CD4-positive, alpha-beta T cell treated with Interleukin-4 for 4 hours (primary cell): ENCODE results near the gene TMEM238.

Experiments
- DNase-seq: peaks from one replicate; pipeline ENCODE4 v3.0.0-alpha.2; 2020

The TMEM238 gene

DNA sequence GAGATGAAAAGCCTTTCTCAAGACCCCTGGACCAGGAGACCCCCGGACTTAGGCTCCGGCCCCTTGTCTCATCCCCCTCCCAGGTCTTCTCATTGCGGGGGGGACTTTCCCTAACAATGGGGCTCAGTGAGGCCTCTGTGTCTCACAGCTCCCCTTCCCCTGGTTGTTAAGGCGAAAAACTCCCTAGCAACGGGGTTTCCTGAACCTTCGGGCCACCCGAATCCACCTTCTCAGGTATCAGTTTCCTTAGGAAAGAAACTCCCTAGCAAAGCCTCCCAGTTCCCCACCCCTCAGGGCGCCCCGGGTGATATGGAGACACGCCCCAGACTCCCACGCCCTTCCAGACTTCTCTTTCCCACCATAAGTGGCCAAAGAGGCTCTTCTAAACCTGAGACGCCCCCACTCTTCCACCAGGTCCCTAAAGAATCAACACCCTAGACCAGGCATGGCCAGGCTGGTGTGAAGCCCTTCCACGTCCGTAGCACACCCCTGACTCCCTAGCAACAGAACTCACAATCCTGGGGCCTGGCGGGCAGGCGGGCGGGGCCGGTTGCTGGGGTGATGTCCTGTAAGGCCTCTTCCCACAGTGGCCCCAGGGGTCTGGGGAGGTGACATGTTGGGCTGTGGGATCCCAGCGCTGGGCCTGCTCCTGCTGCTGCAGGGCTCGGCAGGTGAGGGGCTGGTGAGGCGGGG lies 7.7 kb downstream of the TMEM238 start, which contains the start of gene TMEM190:
TSS of gene TMEM190 (plus strand) at position 586 of the 693 bp plus-strand sequence. CDS start at position 614, 28 bp downstream.
- DNase-seq = no peak

DNA sequence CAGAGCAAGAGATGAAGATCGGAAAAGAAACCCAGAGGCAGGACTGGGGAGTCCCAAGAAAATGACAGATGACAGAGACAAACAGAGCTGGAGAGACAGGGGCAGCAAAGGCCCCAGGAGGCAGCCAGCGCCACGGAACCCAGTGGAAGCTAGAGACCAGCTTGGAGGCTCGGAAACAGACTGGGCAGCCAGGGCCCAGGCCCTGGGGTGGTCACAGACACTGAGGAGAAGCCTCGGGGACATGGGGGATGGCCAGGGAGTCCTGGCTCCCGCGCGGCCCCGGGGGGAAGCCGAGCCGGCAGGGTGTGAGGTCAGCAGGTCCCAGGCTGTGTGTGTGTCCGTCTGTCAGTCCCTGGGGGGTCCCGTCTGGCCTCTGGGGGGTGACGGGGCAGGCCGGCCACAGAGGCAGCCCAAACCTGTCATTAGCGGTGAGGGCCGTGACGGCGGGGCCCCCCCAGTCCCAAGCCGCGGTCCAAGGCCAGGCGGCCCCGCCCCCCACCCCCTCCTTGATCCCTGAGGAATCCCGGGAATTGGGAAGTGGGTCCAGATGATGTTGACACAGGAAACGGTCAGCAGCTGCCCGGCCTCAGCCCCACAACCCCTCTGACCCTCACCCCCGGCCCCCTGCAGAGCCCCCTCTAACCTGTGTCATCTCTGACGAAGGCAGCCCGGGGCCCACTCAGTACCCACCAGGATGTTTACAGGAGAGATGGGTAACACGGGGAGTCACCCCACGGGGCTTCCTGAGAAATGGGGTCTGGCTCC lies 9.9 kb downstream of the TMEM238 start:
- no peak for DNase-seq

DNA sequence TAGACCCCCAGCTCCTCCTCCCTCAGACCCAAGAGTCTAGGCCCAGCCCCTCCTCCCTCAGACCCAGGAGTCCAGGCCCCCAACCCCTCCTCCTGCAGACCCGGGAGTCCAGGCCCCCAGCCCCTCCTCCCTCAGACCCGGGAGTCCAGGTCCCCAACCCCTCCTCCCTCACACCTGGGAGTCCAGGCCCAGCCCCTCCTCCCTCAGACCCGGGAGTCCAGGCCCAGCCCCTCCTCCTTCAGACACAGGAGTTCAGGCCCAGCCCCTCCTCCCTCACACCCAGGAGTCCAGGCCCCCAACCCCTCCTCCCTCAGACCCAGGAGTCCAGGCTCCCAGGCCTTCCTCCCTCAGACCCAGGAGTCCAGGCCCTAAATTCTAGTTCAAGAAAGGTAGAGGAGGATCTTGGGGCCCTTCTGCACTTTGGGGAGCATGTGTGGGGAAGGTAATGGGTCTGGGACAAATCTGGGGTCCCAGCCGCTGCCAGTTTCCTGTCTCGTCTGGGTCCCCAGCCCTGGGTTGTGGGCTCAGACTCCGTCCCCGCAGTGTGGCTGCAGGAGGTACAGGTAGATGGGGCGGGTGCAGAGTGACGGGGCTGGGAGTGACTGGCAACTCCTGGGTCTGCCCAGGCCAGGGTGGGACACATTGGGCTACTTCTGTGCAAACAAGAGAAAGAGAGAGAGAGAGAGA lies 10.6 kb downstream of the TMEM238 start:
- DNase-seq = no peak

DNA sequence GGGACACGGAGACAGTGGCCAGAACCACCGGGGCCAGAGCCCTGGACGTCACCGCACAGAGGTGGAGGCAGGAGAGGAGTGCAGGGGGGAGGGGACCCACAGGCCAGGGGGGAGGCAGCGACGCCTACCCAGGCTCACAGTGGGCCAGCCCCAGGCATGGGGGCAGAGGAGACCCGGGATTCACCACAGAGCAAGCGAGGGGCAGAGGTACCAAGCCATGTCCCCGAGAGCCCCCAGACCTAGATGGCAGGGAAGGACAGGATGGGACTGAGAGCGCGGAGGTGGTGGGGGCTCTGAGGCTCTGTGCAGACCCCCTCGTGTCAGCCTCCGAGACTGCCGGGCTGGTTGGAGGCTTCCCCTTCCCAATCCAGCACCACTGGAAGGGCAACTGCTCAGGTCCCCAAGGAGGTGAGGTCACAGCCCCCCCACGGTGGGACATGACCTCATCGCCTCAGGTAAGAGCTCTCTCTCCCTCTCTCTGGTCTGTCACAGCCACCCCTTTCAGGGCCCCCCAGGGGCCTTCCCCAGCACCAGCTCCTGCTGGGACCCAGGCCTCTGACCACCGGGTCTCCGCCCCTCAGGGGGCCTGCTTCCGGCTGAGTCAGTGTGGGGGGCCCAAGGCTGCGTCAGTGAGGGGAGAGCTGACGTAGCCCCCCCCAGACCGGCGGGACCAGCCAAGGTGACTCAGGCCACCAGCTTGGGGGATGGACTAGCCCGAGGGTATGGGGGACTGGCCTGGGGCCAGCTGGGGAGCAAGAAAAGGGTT lies 11.6 kb downstream of the TMEM238 start:
- no peak for DNase-seq

DNA sequence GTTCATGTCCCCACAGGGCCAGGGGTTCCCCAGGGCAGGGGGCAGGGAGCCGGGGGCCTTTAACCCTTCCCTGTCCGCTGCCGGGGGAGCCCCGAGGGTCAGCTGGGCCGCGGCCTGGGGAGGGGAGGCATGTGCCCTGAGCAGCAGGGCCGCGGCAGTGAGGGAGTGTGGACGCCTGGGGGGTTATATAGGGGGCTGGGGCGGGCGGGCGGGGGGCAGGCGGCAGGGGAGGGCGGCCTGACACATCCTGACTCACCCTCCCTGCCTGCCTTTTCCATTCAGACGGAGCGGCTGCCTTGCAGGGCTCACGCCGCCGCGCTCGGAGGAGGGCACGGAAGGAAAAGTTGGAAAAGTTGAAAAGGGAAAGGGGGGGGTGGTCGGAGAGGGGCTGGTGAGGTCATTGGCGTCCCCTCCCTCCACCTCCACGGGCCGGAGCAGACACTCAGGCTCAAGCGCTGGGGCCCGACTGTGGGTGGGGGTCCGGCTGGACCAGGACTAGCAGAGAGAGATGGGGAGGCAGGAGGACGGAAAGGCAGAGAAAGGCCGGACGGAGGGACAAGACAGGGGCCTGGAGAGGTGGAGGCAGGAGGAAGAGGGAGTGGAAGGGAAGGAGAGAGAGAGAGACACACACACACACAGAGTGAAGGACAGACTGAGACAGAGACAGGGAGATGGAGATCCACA lies 13.6 kb downstream of the TMEM238 start, which contains the start of gene IL11:
TSS of gene IL11 (minus strand) at position 159 of the 684 bp plus-strand sequence. CDS start at position 6, 153 bp downstream.
- no peak for DNase-seq

DNA sequence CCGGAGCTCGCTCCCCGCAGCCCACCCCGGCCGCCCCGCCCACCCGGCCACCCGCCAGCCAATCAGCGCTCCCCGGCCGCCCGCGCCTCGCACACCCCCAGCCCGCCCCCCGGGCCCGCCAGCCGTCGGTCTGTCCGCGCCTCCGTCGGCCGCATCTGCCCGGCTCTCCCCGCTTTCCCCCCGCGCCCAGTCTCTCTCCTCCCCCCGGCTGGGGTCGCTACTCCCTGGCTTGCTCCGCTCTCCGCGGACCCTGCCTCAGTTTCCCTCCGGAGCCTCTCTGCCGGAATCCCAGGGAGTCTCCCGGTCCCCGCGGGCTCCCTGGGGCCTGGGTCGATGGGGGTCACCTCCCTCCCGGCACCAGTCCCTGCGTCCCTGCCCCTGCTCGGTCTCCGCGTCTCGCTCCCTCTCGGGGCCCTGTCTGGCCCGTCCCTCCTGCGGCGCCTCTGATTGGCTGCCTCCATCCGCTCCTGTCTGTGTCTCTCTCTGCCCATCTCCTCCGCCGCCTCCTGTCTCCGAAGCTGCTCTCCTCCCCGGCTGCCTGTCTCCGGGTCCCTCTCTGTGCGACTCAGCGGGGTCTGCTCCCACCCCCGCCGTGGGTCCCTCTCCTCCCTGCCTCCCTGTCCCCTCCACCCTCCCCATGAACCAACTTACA lies 14.3 kb downstream of the TMEM238 start:
- no peak for DNase-seq

DNA sequence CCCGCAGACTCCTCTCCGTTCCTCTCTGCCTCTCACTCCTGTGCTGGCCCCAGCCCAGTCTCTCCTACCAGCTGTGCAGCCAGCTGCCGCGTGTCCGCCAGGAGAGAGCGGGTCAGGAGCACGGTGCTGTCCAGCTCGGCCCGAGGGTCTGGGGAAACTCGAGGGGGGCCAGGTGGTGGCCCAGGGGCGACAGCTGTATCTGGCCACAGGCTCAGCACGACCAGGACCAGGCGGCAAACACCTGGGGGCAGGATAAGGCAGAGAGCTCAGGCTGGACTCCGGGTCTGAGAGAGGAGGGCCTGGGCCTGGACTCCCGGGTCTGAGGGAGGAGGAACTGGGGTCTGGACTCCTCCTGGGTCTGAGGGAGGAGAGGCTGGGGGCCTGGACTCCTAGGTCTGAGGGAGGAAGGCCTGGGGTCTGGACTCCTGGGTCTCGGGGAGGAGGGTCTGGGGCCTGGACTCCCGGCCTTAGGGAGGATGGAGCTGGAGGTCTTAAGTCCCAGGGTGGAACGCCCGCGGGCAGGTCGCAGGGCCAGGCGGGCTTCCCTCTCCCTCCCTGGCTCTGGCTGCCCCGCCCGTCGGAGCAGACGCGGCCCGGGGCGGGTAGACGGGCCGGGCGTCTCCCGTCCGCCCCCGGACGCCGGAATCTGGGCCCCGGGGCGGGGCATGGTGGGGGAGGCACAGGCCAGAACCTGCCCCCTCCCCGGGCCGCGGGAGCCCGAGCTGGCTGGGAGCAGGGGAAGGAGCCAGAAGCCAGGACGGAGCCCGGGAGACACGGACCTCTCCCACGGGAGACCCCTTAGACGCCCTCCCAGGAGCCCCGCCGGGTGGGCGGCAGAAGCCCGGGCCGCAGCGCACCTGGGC lies 15.2 kb downstream of the TMEM238 start:
- no peak for DNase-seq

DNA sequence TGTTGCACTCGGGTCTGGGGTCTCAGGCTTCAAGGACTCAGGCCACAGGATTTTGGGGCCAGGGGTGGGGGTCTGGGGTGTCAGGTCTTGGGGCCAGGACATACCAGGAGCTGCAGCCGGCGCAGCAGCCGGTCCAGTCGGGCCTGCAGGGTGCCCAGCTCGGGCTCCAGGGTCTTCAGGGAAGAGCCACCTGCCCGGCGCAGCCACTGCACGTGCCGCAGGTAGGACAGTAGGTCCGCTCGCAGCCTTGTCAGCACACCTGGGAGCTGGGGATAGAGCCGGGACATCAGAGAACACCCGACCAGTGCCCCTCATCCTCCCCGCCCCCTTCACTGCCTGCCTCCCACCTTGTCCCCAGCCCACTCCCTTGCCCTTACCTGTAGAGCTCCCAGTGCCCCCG lies 16.0 kb downstream of the TMEM238 start:
- no peak for DNase-seq

DNA sequence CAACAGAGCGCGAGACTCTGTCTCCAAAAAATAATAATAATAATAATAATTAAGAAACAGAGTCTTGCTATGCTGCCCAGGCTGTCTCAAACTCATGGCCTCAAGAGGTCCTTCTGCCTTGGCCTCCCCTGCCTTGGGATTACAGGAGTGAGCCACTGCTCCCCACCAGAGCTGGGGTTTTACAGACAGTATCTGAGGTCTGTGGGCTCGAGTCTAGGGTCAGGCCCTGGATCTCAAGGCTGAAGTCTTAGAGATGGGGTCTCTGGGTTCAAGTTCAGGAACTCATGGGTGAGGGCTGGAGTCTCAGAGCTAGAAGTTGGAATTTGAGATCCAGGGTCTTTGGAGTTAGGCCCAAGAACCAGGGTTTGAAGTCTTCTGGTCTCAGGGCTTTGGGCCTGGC lies 17.3 kb downstream of the TMEM238 start:
- DNase-seq = no peak

DNA sequence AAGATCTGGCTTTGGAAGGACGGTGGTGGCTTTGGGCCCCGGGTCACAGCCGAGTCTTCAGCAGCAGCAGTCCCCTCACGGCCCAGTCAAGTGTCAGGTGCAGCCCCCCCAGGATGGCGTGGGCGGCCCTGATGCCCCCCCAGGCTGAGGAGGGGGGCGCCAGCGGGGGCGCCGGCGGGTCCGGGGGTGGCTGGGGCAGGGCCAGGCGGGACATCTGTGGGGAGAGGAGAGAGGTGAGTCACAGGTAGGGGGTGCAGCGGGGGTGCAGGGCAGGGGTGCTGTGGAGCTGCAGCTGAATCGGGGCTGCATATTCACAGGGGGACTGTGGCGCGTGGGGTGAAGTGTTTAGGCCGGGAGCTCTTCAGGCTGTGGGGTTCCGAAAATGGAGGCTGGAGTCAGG lies 18.1 kb downstream of the TMEM238 start:
- DNase-seq = no peak

DNA sequence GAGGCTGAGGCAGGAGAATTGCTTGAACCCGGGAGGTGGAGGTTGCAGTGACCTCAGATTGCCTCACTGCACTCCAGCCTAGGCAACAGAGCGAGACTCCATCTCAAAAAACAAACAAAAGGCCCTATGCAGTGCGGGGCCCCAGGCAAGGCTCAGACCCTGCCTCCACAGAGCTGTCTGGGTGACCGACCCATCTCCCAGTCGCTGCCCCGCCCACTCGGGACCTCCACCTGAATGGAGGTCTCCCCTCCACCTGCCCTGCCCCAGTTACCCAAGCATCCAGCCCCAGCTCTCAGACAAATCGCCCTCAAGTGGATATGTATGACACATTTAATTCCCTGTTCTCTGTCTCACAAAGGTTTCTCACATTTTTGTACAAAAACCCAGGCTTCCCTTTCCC lies 18.8 kb downstream of the TMEM238 start:
- no peak for DNase-seq

DNA sequence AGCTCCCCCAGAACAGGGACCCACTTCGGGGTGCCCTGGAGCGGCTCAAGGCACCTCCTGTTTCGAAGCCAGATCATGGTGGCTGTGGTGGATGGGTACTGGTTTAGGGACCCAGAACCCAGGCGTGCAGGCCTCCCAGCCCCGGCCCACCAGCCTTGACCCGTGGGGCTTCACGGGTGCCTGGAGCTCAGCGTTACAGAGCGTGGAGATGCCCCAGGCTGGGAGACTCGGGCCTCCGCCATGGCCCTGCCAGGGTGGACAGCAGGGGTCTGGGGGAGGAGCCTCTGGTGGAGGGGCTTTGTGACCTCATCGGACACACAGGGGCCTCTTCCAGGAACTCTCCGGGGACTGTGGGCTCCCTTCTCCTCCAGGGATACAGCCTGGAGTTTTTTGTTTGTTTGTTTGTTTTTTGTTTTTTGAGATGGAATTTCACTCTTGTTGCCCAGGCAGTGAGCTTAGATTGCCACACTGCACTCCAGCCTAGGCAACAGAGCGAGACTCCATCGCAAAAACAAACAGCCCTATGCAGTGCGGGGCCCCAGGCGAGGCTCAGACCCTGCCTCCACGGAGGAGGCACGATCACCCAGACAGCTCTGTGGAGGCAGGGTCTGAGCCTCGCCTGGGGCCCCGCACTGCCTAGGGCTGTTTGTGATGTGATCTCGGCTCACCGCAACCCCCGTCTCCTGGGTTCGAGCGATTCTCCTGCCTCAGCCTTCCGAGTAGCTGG lies 20.9 kb downstream of the TMEM238 start, which contains the start of gene GARIN5B:
TSS of gene GARIN5B (minus strand) at position 271 of the 727 bp plus-strand sequence. CDS start at position 77, 194 bp downstream.
- no peak for DNase-seq

DNA sequence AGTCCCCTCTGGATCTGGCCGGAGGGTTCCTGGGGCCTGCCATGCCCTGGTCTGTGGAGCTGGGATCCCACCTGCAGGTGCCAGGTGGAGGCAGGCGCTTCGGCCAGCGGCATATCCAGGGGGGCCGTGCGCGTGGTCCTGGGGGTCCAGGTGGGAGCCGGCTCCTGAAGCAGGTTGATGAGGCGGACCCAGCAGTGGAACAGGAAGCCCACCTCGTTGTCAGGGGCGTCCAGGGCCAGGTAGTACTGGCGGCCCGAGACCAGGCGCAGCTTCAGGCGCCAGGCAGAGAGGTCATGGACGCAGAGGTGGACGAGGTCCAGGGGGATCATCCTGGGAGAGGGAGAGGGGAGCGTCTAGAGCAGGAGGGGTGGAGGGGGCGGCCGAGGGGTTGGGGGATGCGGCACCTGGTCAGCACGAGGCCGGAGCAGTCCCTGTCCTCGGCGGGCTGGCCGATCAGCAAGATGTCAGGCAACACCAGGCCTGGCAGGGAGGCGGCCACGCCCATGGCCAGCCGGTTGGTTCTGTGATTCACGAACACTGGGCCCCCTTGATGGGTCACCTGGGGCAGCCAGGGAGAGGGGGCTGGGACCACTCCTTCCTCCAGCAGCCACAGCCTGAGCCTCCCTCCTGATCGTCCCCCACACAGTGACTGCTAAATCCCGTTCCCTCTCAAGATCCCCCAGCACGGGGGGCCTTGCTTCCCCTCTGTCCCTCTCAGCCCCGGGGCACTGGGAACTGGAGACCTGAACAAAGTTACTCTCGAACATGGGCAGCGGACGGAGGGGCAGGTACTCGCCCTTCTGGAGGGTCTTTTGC lies 21.7 kb downstream of the TMEM238 start:
- DNase-seq = no peak

DNA sequence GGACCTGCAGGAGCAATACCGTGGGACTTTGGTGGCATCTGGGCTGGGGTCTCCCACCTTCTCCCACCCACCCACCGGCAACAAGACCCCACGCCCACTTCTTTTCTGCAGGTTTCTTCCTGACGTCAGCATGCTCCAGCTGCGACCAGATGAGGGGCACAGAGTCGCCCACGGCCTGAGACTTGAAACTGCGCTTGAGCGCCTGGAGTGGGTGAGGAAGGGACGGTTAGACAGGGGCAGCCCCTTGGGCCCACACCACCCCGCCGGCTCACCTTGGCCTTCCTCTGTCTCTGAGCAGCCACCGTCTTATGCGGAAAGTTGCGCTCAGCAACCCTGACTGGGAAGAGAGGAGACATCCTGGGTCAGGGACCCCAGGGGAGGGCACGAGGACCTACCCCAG lies 23.2 kb downstream of the TMEM238 start:
- DNase-seq = no peak

DNA sequence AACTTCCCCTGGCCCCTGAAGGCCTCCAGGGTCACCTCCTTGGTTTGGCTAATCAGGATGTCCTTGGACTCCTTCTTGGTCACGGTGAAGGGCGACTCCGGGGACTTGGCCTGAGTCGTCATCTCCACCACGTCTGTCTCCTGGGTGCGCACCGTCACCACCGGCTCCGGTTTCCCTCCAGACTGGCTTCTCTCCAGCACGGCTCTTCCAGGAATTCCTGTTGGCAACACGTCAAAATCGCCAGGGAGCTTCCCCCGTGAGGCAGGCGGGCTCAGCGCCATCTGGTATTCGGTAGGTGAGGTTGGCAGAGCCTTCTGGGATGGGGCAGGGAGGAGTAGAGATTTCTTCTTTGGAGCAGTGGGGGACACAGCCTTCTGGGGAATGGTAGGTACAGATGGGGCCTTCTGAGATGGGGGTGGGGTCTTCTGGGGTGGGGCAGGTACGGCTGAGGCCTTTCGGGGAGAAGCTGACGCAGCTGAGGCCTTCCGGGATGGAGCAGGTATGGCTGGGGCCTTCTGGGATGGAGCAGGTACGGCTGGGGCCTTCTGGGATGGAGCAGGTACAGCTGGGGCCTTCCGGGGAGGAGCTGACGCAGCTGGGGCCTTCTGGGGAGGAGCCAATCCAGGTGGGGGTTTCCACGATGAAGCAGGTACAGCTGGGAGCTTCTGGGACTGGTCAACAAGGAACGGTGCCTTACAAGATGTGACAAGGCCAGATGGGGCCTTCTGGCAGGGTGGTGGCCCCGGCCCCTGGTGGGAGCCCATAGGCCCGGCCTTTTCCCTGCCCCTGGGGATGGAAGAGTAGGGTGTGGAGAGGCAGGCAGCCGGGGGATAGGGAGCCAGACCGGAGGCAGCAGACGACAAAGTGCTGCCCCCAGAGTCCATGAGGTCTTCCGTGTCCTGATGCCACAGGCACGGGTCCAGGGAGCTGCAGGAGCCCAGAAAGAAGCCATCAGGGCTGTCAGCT lies 24.9 kb downstream of the TMEM238 start:
- DNase-seq = no peak

DNA sequence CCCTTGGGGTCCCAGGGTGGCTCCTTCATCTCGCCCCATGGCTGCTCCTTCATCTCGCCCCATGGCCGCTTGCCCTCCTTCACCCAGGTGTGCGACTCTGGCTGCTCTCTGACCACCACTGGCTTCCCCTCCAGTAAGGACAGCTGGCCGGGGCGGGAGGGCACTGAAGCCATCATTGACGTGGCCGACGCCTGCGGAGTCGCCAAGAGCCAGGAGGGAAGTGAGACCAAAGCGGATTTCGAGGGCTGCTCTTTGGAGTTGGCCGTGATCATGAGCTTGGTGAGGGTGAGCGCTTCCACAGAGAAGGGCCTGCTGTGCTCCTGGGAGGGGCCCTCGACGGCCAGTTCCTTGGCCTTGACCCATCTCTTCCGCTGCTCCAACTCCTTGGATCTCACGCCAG lies 25.6 kb downstream of the TMEM238 start:
- no peak for DNase-seq

DNA sequence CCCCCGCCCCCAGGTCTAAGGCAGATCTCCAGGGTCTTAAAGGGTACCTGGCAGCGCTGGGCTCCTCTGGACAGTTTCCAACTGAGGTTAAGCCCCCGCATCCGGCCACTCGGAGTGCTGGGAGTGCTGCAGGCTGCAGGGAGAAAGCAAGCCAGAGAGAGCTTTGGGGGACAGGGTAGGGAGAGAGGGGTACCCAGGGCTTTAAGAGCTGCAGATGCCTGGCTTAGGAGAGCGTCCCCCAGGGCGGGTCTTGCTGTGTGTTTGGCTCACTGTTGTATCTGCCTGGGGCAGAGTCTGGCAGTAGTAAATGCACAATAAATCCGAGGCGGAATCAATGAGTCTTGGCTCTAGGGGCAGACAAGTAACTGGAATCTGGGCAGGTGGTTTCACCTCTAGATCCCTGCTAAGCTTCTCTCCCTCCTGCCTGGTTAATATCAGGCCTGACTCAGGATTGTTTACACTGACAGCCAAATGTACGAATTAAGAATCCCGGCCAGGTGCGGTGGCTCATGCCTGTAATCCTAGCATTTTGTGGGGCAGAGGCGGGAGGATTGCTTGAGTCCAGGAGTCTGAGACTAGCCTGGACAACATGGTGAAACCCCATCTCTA lies 28.8 kb downstream of the TMEM238 start:
- no peak for DNase-seq
